Stimulated activated CD8-positive, alpha-beta memory T cell treated with anti-CD3 and anti-CD28 coated beads, Interleukin-4, amount 100 ng/mL, for 4 hours (primary cell): ENCODE data around the gene FOXP3.

Experiments used
- DNase-seq, 2 donors: peaks; one replicate each; pipeline ENCODE4 v3.0.0-alpha.2; 2020; ENCODE audit warnings: low read depth in 2 of 2, low spot score in 1 of 2

Gene FOXP3

GRCh38 chrX:49276207-49276606 lies 11.7 kb upstream of the FOXP3 start:
- no peak for DNase-seq

DNA sequence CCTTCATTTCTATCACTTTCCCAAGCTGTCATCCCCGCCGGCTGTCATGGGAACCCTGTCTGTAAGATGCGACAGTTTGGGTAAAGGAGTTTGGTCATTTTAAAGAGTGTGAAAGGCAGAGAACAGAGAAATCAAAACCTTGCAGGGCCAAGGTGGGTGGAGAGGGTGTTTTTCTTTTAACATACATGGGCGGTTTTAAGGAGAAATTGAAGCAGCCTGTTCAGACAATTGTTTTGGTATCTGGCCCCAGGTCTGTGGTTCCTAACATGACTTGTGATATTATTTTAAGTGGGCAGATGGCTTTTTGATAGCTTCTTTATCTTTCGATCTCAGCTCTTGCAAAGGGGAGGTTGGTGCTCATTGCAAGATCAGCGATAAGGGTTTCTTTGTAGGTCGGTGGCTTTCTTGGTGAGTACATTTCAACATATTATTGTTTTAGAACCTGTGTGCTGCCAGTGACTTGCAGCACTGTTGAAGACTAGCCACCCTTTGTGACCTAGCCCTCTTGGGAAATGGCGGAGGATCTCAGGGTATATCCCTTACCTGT lies 8.7 kb upstream of the FOXP3 start:
- no peak for DNase-seq

- no peak for DNase-seq
Measured at GRCh38 chrX:49272421-49272820, 7.9 kb upstream of the FOXP3 start.

DNA sequence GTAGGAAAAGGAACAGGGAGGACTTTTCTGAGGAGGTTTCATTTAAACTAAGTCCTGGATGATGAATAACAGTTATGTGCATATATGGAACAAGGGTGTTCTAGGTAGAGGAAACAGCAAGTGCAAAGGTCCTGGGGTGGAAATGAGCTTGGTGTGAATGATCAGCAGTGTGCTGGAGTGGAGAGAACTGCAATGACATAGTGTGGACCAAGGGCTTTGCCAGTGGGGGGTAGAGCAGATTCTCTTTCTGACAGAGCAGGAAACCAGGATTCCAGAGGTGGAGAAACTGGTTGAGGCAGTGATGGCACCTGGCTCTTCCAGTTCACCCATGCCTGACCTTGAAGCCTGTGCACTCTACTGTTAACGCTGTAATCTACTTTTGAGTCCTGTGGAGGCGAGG lies 6.8 kb upstream of the FOXP3 start:
- DNase-seq, result no peak

DNA sequence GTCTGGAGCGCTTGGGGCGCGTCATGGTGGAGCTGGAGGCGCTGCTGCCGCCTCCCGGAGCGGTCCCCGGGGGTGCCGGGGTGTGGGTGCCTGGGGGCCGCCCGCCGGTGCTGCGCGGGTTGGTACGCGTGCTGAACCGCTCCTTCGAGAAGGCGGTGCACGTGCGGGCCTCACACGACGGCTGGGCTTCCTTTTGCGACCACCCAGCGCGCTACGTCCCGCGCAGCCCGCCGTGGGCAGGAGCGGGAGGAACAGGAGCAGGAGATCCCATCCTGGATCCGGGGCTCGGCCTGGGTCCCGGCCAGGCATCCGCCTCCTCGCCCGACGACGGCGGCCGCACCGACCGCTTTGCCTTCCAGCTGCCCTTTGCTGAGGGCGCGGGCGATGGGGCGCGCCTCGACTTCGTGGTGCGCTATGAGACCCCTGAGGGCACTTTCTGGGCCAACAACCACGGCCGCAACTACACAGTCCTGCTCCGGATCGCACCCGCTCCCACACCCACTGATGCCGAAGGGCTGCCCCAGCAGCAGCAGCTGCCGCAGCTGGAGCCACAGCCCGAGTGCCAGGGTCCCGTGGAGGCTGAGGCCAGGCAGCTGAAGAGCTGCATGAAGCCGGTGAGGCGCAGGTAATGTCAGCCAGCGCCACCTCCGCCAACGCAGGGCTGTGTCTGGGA lies 5.9 kb upstream of the FOXP3 start:
- no peak for DNase-seq

DNA sequence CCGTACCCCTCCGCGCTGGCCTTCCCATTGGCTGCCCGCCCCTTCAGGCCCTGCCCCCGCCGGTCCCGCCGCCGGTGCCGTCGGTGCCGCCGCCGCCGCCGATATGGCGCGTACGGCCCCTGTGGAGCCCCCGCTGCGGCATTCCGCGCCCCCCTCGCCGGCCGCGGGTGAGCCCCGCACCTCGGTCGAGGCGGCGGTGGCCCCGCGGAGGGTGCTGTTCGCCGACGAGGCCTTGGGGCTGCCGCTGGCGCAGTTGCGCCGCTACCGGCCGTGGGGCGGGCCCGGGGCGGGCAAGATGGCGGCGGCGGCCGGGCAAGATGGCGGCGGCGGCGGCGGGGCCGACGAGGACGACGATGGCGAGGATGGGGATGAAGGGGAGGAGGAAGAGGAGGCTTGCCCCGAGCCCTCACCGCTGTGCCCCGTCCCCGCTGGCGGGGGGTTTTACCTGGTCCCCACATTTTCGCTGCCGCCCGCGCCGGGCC lies 5.3 kb upstream of the FOXP3 start, which contains the start of gene PPP1R3F:
Gene PPP1R3F, plus strand, starts transcription at position 27 of the 482 bp plus-strand sequence. Its CDS starts 77 bp downstream, at position 104.
- no peak for DNase-seq

GRCh38 chrX:49269010-49269766 lies 4.7 kb upstream of the FOXP3 start:
- peak; percentile 85 to 92 for DNase-seq

GRCh38 chrX:49268702-49269009 lies 4.1 kb upstream of the FOXP3 start:
- DNase-seq, result no peak

- no peak for DNase-seq
Measured at GRCh38 chrX:49266523-49267445, 2.3 kb upstream of the FOXP3 start.

DNA sequence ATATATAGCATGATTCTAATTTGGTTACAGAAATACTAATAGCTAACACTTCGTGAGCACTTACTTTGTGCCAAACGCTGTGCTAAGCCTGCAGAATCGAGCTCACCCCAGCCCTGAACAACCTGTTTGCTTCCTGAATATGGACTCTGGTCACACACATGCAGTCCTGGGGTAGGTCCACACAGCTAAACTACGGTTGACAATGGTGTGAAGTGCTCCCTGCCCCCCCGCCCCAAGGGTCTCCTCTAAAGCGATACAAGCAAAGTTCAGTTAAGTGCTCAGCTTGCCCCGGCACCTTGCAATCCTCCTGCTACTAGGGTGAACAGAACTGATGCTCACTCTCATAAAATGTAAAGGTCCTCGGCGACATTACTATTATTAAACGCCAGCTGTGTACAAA lies 879 bp downstream of the FOXP3 start:
- no peak for DNase-seq

- DNase-seq, result no peak
Measured at GRCh38 chrX:49262603-49263002, 1.9 kb downstream of the FOXP3 start.

GRCh38 chrX:49260221-49260985 lies 4.1 kb downstream of the FOXP3 start:
- DNase-seq, result no peak

DNA sequence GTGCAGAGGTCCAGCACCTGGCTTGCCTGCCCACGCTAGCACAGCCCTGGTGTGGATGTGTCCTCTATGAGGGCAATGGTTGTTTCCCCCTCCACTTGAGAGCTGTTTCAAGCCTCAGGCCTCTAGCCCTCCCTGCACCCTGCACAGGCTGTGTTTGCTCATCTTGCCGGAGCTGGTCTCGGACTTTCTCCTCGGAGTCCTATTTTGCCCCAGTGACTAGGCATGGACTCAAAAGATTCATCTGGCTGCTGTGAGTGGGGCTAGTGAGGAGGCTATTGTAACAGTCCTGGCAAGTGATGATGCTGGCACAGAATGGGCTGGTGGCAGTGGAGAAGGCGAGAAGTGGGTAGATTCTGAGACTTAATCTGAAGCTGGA lies 5.8 kb downstream of the FOXP3 start:
- DNase-seq, result no peak

GRCh38 chrX:49257846-49258748 lies 6.4 kb downstream of the FOXP3 start:
- DNase-seq, result no peak

DNA sequence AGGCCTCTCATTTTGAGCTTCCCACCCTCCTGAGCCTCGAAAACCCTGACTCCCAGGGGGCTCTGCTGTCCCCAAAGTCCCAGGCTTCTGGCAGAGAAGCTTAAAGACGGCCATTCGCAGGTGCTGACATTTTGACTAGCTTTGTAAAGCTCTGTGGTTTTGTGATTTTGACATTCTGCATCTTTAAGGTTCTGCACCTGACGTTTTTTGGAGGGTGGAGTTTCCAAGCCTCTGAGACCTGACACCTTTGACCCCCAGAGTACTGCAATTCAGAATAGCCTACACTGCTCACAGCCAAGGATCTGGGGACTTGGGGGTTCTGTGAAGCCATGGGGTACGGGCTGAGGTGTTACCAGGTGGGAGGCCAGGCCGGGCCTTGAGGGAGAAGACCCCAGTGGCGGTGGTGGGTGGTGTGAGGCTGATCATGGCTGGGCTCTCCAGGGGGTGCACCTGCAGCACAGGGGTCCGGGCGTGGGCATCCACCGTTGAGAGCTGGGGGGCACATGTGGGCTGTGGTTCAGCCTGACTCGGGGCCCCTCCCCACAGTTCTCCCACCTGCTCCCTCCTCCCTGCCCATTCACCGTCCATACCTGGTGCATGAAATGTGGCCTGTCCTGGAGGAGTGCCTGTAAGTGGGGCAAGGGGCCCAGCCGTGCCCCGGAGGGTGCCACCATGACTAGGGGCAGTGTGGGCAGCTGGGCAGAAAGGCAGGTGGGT lies 7.3 kb downstream of the FOXP3 start:
- no peak for DNase-seq

- DNase-seq, result no peak
Measured at GRCh38 chrX:49256268-49256995, 8.1 kb downstream of the FOXP3 start.

DNA sequence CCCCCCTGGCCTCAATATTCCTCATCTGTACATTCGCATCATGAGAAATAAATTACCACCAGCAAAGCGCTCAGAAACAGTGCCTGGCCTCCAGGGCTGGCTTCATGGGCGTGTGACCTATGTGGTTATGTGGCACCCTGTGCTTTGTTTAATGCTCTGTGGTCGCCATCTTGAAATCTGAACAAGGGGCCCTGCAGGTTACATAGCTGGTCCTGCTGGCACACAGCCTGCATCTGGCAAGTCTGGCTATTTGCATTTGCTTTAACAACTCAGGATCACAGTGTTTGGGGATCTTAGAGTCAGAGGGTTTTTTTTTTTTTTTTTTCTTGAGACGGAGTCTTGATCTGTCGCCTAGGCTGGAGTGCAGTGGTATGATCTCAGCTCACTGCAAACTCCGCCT lies 9.9 kb downstream of the FOXP3 start:
- no peak for DNase-seq

DNA sequence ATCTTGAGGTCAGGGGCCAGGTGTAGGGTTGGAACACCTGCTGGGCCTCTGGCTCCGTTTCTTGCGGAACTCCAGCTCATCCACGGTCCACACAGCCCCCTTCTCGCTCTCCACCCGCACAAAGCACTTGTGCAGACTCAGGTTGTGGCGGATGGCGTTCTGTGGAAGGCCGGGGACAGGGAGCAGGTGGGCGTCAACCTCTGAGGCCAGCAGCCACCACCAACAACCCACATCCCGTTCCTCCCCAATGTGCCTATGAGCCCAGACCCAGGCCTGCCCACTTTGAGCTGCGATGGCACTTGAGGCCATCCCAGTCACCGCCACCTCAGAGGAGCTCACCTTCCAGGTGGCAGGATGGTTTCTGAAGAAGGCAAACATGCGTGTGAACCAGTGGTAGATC lies 13.2 kb downstream of the FOXP3 start:
- no peak for DNase-seq
